HepG2 (cell line): Measurements from ENCODE around the gene MST1. TPM values are rescaled to one million over a fixed set of nuclear protein-coding genes. Genes with fewer than 3 reads are reported as not detected.

Source experiments
- ATAC-seq: fragments of 200-7000 bp; cut with Tn5 transposase; 3 replicates; pipeline ENCODE4 v1.9.1; 2020; ENCODE audit warnings: mild to moderate bottlenecking, moderate library complexity
- BruUV-seq: library from RNA; stranded (reverse); fragments of 400-500 nt; replicated peaks from 2 replicates; lab custom pipeline; 2021; lab: Mats Ljungman, UMichigan
- CTCF ChIA-PET: fragments of 300-600 bp; formaldehyde crosslinking; extraction: SDS; loops from one replicate; lab custom pipeline; 2021; ENCODE audit warnings: low total read pairs, inconsistent platforms, low intra/inter-chr PET ratio; lab: Yijun Ruan, JAX
- POLR2A ChIA-PET: fragments of 350-600 bp; sonication (Branson Sonifier 250); formaldehyde crosslinking; loops from one replicate; lab custom pipeline; 2020; ENCODE audit warnings: antibody characterized with exemption, inconsistent platforms; lab: Yijun Ruan, JAX
- DNase-seq: peaks from one replicate; pipeline ENCODE4 v3.0.0-alpha.2; 2015; ENCODE audit warnings: low spot score
- FAIRE-seq: peaks from 3 replicates; lab custom pipeline; 2011; peaks lifted over from hg19 to GRCh38; lab: Jason Lieb, UNC
- H2AFZ ChIP-seq: one replicate; pipeline ENCODE4 v1.6.1; 2011; ENCODE audit warnings: low read length, inconsistent platforms
- H3K27ac ChIP-seq: fragments of 300-600 bp; 3 replicates; pipeline ENCODE4 v1.8.0; 2011; ENCODE audit warnings: mixed run types, mild to moderate bottlenecking, mixed read lengths, low read length, inconsistent platforms; ENCODE audit not compliant: insufficient read depth; ENCODE audit errors: extremely low read length
- H3K27me3 ChIP-seq, 2 experiments: fragments of 200-600 bp in 1 of 2; 2 replicates in 1 of 2; 3 replicates in 1 of 2; pipeline versions ENCODE4 v1.6.0 to v1.8.0; 2011; ENCODE audit warnings: low read length in 2 of 2, mild to moderate bottlenecking in 2 of 2, moderate library complexity in 2 of 2, inconsistent platforms in 1 of 2; ENCODE audit not compliant: insufficient read depth in 2 of 2, control insufficient read depth in 1 of 2
- H3K36me3 ChIP-seq, 2 experiments: fragments of 200-600 bp in 1 of 2; replicated peaks in 1 of 2; 2 replicates in 1 of 2; 3 replicates in 1 of 2; pipeline versions ENCODE4 v1.5.1 to v1.8.0; 2011; ENCODE audit warnings: low read length in 2 of 2, inconsistent platforms in 1 of 2; ENCODE audit not compliant: insufficient read depth in 2 of 2, control insufficient read depth in 1 of 2
- H3K4me1 ChIP-seq: 2 replicates; pipeline ENCODE4 v1.5.1; 2012; ENCODE audit warnings: low read length, inconsistent platforms; ENCODE audit not compliant: insufficient read depth
- H3K4me2 ChIP-seq: 2 replicates; pipeline ENCODE4 v1.6.0; 2011; ENCODE audit warnings: low read depth, low read length, inconsistent platforms
- H3K4me3 ChIP-seq, 3 experiments: fragments of 200-600 bp in 1 of 3; sonication (generic), shearing (Covaris generic) in 1 of 3; replicated peaks in 1 of 3; 2 replicates each; pipeline ENCODE4 v1.5.1; 2011 to 2016; ENCODE audit warnings: low read length in 3 of 3, inconsistent platforms in 2 of 3, low read depth in 2 of 3, mild to moderate bottlenecking in 2 of 3, control low read depth in 1 of 3, mixed read lengths in 1 of 3; ENCODE audit not compliant: insufficient read depth in 1 of 3
- H3K79me2 ChIP-seq: one replicate; pipeline ENCODE4 v1.6.1; 2011; ENCODE audit warnings: low read length, inconsistent platforms; ENCODE audit not compliant: insufficient read depth
- H3K9ac ChIP-seq: 2 replicates; pipeline ENCODE4 v1.6.0; 2011; ENCODE audit warnings: mild to moderate bottlenecking, low read depth, low read length, inconsistent platforms; ENCODE audit not compliant: insufficient read depth
- H3K9me3 ChIP-seq: 2 replicates; pipeline ENCODE4 v1.5.1; 2012; ENCODE audit warnings: mild to moderate bottlenecking, low read length
- H4K20me1 ChIP-seq: 2 replicates; pipeline ENCODE4 v1.6.0; 2011; ENCODE audit warnings: inconsistent platforms, mild to moderate bottlenecking, low read length, moderate library complexity; ENCODE audit not compliant: insufficient read depth
- ATF5 ChIP-seq: sonication (generic); formaldehyde crosslinking; IDR thresholded peaks from 2 replicates; pipeline ENCODE4 v1.4.0; 2020; ENCODE audit warnings: mild to moderate bottlenecking, low read depth, missing genetic modification reagents
- EEA1 ChIP-seq: sonication (generic); formaldehyde crosslinking; IDR thresholded peaks from 2 replicates; pipeline ENCODE4 v1.5.1; 2020; ENCODE audit warnings: mild to moderate bottlenecking, missing genetic modification reagents, borderline replicate concordance
- HNRNPUL1 ChIP-seq: fragments of 200-400 bp; formaldehyde crosslinking; IDR thresholded peaks from 2 replicates; pipeline ENCODE4 v1.6.1; 2017; ENCODE audit warnings: low read depth, mild to moderate bottlenecking, low read length, moderate library complexity
- MNT ChIP-seq: fragments of 450-650 bp; IDR thresholded peaks from 2 replicates; pipeline ENCODE4 v1.6.1; 2016
- NPAS2 ChIP-seq: sonication (generic); formaldehyde crosslinking; IDR thresholded peaks from 2 replicates; pipeline ENCODE4 v1.8.0; 2022; ENCODE audit warnings: mild to moderate bottlenecking, missing genetic modification reagents, borderline replicate concordance
- SIX4 ChIP-seq: sonication (generic); formaldehyde crosslinking; IDR thresholded peaks from 2 replicates; pipeline ENCODE4 v1.4.0; 2020; ENCODE audit warnings: missing genetic modification reagents
- TEF ChIP-seq: sonication (generic); formaldehyde crosslinking; IDR thresholded peaks from 2 replicates; pipeline ENCODE4 v1.5.0; 2020; ENCODE audit warnings: missing genetic modification reagents
- ZNF354B ChIP-seq: sonication (generic); formaldehyde crosslinking; IDR thresholded peaks from 2 replicates; pipeline ENCODE4 v1.8.0; 2022; ENCODE audit warnings: mild to moderate bottlenecking, missing genetic modification reagents
- WGBS: methylation state at CpG from one replicate; pipeline ENCODE4 v1.1.6; 2017; ENCODE audit warnings: low lambda C conversion rate; 5-methylcytosine and 5-hydroxymethylcytosine counted together
- in situ Hi-C: cut with HindIII; loops from 2 replicates; pipeline ENCODE4 v1.10.0; 2017; ENCODE audit warnings: low pct_unique_long_range_greater_than_20kb; ENCODE audit not compliant: extremely low pct_ligation_motif_present
- intact Hi-C: fragments of 100-400 bp; cut with micrococcal nuclease; formaldehyde crosslinking; loops from one replicate; pipeline ENCODE4 v1.10.0; 2022; ENCODE audit not compliant: unreplicated experiment
- polyA plus RNA-seq, 8 experiments: library from polyadenylated mRNA; depleted of rRNA in 3 of 8; stranded (reverse) in 7 of 8; unstranded in 1 of 8; fragments of >200 nt; fragmentation: Illumina TruSeq in 4 of 8; extraction: Trizol in 4 of 8; gene quantifications; 2 replicates each; pipeline versions ENCODE4 v1.2.1 to v1.2.3, GENCODE V29; 2011 to 2016; ENCODE audit warnings: low read depth in 4 of 8, missing spikeins in 1 of 8, mixed read lengths in 1 of 8; ENCODE audit not compliant: insufficient read depth in 1 of 8
- total RNA-seq, 5 experiments: library from RNA; depleted of rRNA; stranded (reverse); fragments of >200 nt; fragmentation: Illumina TruSeq; extraction: Trizol; gene quantifications; 2 replicates each; pipeline ENCODE4 v1.2.3, GENCODE V29; 2016; ENCODE audit warnings: low read depth in 1 of 5
- TF ChIP-seq, protein P1 (sequence below), 2 experiments: sonication (generic) in 1 of 2; formaldehyde crosslinking in 1 of 2; IDR thresholded peaks; 2 replicates each; pipeline versions ENCODE4 v1.6.1 to v1.9.0; 2014 to 2022; ENCODE audit warnings: antibody characterized with exemption in 1 of 2, borderline replicate concordance in 1 of 2, inconsistent platforms in 1 of 2, low read depth in 1 of 2, missing genetic modification reagents in 1 of 2
- TF ChIP-seq, protein P2 (sequence below): sonication (generic); formaldehyde crosslinking; IDR thresholded peaks from 2 replicates; pipeline ENCODE4 v1.5.0; 2020; ENCODE audit warnings: mild to moderate bottlenecking, missing genetic modification reagents

The MST1 gene
- total and polyA plus RNA-seq, 2 of the 13 experiments (the other 11 are each of a cell fraction or from before 2014, with no cell fraction given): 189 to 452 TPM

- no peak for TF ChIP-seq TEF (CRISPR knock-in tag)
These were observed 30.6 kb downstream of the MST1 start (continued) for GRCh38 chr3:49658711-49659110.

DNA sequence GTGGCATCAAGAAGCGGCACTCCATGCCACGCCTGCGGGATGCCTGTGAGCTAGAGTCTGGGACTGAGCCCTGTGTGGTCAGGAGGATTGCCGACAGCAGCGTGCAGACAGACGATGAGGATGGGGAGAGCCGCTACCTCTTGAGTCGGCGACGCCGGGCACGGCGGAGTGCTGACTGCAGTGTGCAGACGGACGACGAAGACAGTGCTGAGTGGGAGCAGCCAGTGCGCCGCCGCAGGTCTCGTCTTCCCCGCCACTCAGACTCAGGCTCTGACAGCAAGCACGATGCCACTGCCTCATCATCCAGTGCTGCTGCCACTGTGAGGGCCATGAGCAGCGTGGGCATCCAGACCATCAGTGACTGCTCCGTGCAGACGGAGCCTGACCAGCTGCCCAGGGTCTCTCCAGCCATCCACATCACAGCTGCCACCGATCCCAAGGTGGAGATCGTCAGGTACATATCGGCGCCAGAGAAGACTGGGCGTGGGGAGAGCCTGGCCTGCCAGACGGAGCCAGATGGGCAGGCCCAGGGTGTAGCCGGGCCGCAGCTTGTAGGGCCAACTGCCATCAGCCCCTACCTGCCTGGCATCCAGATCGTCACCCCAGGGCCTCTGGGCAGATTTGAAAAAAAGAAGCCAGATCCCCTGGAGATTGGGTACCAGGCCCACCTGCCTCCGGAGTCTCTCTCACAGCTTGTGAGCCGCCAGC is 31.9 kb downstream of the MST1 start:
- BruUV-seq: no TSS peak
- no peak overlapping the region for H3K4me3 ChIP-seq
- TF ChIP-seq EEA1: no peak
- no peak for TF ChIP-seq NPAS2 (CRISPR knock-in tag)
- TF ChIP-seq, protein P1, sequence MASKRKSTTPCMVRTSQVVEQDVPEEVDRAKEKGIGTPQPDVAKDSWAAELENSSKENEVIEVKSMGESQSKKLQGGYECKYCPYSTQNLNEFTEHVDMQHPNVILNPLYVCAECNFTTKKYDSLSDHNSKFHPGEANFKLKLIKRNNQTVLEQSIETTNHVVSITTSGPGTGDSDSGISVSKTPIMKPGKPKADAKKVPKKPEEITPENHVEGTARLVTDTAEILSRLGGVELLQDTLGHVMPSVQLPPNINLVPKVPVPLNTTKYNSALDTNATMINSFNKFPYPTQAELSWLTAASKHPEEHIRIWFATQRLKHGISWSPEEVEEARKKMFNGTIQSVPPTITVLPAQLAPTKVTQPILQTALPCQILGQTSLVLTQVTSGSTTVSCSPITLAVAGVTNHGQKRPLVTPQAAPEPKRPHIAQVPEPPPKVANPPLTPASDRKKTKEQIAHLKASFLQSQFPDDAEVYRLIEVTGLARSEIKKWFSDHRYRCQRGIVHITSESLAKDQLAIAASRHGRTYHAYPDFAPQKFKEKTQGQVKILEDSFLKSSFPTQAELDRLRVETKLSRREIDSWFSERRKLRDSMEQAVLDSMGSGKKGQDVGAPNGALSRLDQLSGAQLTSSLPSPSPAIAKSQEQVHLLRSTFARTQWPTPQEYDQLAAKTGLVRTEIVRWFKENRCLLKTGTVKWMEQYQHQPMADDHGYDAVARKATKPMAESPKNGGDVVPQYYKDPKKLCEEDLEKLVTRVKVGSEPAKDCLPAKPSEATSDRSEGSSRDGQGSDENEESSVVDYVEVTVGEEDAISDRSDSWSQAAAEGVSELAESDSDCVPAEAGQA (IDR thresholded peaks at IDR 0.05; ENCODE audit: low read depth): no peak
- TF ChIP-seq, protein P1 (CRISPR knock-in tag; IDR thresholded peaks at IDR 0.05; ENCODE audit: borderline replicate concordance): no peak
- TF ChIP-seq SIX4 (CRISPR knock-in tag): no peak
- TF ChIP-seq, protein P2, sequence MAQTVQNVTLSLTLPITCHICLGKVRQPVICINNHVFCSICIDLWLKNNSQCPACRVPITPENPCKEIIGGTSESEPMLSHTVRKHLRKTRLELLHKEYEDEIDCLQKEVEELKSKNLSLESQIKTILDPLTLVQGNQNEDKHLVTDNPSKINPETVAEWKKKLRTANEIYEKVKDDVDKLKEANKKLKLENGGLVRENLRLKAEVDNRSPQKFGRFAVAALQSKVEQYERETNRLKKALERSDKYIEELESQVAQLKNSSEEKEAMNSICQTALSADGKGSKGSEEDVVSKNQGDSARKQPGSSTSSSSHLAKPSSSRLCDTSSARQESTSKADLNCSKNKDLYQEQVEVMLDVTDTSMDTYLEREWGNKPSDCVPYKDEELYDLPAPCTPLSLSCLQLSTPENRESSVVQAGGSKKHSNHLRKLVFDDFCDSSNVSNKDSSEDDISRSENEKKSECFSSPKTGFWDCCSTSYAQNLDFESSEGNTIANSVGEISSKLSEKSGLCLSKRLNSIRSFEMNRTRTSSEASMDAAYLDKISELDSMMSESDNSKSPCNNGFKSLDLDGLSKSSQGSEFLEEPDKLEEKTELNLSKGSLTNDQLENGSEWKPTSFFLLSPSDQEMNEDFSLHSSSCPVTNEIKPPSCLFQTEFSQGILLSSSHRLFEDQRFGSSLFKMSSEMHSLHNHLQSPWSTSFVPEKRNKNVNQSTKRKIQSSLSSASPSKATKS (CRISPR knock-in tag): no peak
- TF ChIP-seq ATF5 (CRISPR knock-in tag): no peak
- TF ChIP-seq ZNF354B (CRISPR knock-in tag): no peak
- no peak for TF ChIP-seq MNT
- TF ChIP-seq HNRNPUL1: no peak

More for the DNA sequence above, 31.9 kb downstream of the MST1 start:
- ChIA-PET CTCF (no interaction called here), POLR2A (no interaction called here)
- Histone ChIP-seq H4K20me1 (no peaks in the 10 kb centered on the region), H3K4me1 (peaks cover 11% of the 10 kb centered on the region), H3K9me3 (no peaks in the 10 kb centered on the region), H3K27me3 (no peaks in the 10 kb centered on the region), H3K4me2 (no peak overlapping the region), H3K36me3 (no peaks in the 10 kb centered on the region), H3K79me2 (no peaks in the 10 kb centered on the region), H3K27ac (no peak overlapping the region), H2AFZ (no peak overlapping the region), H3K9ac (no peak overlapping the region)
- ATAC-seq: no peak
- WGBS: 97% methylated on average over 24 of the region's 36 CpGs
- no peak for FAIRE-seq
- intact Hi-C loops: no loop called here
- in situ Hi-C loops: no loop called here
- DNase-seq: no peak
